LNCaP clone FGC (cell line): ENCODE data around the gene GET3.

Source experiments
- DNase-seq: peaks from one replicate; pipeline ENCODE4 v3.0.0-alpha.2; 2011; ENCODE audit warnings: low read depth
- H3K4me3 ChIP-seq: 2 replicates; pipeline ENCODE4 v1.5.1; 2011; ENCODE audit warnings: mild to moderate bottlenecking, low read depth, low read length, control low read depth
- TF ChIP-seq, protein P1 (sequence below): IDR thresholded peaks from 2 replicates; pipeline ENCODE4 v1.5.1; 2012; ENCODE audit warnings: mild to moderate bottlenecking; ENCODE audit not compliant: control insufficient read depth, insufficient read depth; ENCODE audit errors: extremely low read depth

GET3 gene

GRCh38 chr19:12736995-12737834 lies at the start of gene GET3:
Gene GET3 (plus strand): TSS chr19:12737497. CDS start chr19:12737506, 9 bp downstream.
- peak; percentile 100 for DNase-seq
- H3K4me3 ChIP-seq: peak within 1 kb of the TSS; percentile 100
- TF ChIP-seq, protein P1, sequence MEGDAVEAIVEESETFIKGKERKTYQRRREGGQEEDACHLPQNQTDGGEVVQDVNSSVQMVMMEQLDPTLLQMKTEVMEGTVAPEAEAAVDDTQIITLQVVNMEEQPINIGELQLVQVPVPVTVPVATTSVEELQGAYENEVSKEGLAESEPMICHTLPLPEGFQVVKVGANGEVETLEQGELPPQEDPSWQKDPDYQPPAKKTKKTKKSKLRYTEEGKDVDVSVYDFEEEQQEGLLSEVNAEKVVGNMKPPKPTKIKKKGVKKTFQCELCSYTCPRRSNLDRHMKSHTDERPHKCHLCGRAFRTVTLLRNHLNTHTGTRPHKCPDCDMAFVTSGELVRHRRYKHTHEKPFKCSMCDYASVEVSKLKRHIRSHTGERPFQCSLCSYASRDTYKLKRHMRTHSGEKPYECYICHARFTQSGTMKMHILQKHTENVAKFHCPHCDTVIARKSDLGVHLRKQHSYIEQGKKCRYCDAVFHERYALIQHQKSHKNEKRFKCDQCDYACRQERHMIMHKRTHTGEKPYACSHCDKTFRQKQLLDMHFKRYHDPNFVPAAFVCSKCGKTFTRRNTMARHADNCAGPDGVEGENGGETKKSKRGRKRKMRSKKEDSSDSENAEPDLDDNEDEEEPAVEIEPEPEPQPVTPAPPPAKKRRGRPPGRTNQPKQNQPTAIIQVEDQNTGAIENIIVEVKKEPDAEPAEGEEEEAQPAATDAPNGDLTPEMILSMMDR: no peak

DNA sequence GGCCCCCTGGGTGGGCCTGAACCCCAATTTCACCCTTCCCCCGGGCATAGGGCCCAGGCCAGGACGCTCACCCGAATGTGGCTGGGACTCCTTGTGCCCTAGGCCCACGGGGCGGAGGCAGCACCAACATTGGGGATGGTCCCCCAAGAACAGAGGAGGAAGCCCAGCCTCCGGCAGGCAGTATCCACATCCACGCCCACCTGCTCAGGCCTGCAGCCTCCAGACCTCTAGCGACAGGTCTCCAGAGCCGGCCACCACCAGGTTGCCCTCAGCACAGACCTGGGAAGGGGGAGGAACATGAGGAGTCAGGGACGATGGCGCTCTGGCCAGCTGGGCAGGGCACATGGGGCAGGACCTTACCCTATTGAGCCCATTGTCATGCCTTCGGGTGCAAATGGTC lies 48.3 kb upstream of the GET3 start:
- no peak for DNase-seq
- TF ChIP-seq, protein P1: no peak
- H3K4me3 ChIP-seq: no peak overlapping the region

GRCh38 chr19:12689581-12690216 lies 47.6 kb upstream of the GET3 start:
- no peak overlapping the region for H3K4me3 ChIP-seq
- DNase-seq: no peak
- TF ChIP-seq, protein P1: no peak

DNA sequence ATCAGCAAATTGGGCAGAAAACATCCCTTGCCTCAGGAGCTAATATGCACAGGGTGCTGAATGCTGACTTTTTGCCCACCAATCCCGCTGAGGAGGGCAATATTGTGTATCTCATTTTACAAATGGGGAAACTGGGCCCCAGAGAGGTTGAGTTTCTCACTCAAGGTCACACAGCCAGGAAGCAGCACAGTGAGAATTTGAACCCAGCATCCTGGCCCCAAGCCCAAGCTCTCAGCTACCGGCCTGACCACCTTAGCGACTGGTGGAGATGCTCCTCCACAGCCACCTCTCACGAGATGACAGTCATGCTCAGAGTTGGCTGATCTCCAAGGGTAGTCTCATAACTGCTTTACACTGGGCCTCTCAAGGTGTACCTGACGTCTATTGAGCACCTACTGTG lies 44.3 kb upstream of the GET3 start:
- H3K4me3 ChIP-seq: no peak overlapping the region
- DNase-seq: no peak
- TF ChIP-seq, protein P1: no peak

- H3K4me3 ChIP-seq: no peak overlapping the region
- TF ChIP-seq, protein P1: no peak
- no peak for DNase-seq
Observed at GRCh38 chr19:12694641-12695040, 42.7 kb upstream of the GET3 start.

DNA sequence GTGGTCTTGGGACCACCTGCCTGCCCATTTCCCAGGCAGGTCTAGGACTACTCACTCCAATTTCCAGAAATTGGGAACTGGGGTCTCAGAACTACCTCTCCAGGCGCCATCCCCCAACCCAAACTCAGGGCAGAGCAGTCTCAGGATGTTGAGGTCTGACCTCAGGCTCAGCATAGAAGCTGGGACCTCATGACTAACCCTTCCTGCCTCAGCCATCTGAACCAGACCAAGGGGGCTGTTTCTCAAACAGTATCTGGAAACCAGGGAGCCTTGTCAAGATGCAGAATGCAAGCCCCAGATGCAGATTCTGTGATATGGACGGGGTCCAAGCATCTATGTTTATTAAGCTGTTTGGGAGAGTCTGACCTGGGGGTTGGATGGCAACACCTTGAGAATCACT lies 42.2 kb upstream of the GET3 start:
- TF ChIP-seq, protein P1: no peak
- DNase-seq: no peak
- peak overlapping the region; percentile 97 for H3K4me3 ChIP-seq

DNA sequence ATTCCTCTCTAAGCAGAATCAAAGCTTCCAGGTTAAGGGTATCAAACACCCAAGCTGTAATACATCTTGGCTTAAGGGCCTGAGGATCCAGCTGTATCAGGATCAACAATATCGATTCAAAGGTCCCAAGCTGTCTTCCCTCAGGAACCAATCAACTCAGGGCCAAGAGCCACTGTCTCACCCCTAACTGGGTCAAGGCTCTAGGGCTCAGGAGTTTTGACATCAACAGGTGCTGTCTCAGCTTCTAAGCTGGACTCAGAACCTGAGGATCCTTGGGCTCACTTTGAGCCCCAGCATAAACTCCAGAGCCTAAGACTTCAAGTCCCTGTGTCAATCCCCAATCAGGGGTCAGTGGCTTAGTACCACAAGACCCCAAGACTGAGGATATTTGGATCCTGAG lies 41.8 kb upstream of the GET3 start:
- TF ChIP-seq, protein P1: no peak
- DNase-seq: no peak
- H3K4me3 ChIP-seq: peak overlapping the region; percentile 97
